ENCODE data around the gene MID1.

The MID1 gene

GRCh38 chrX:10567136-10567535, 53.2 kb downstream of the MID1 start:
- no peak for TF ChIP-seq CTCF (IDR thresholded peaks at IDR 0.05; ENCODE audit: low read depth, low read length)
- DNase-seq (ENCODE audit: extremely low read depth, low read depth) = no peak

GRCh38 chrX:10566716-10567097, 53.7 kb downstream of the MID1 start:
- DNase-seq (ENCODE audit: extremely low read depth, low read depth) = no peak
- TF ChIP-seq CTCF (IDR thresholded peaks at IDR 0.05; ENCODE audit: low read depth, low read length) = no peak

GRCh38 chrX:10564484-10564883, 55.9 kb downstream of the MID1 start:
- no peak for DNase-seq (ENCODE audit: extremely low read depth, low read depth)
- TF ChIP-seq CTCF (IDR thresholded peaks at IDR 0.05; ENCODE audit: low read depth, low read length) = no peak

- no peak for TF ChIP-seq CTCF (IDR thresholded peaks at IDR 0.05; ENCODE audit: low read depth, low read length)
- DNase-seq (ENCODE audit: extremely low read depth, low read depth) = no peak
Observed at GRCh38 chrX:10557166-10557565, 63.2 kb downstream of the MID1 start.

GRCh38 chrX:10556405-10556804, 64.0 kb downstream of the MID1 start:
- TF ChIP-seq CTCF (IDR thresholded peaks at IDR 0.05; ENCODE audit: low read depth, low read length) = no peak
- no peak for DNase-seq (ENCODE audit: extremely low read depth, low read depth)

GRCh38 chrX:10555846-10556245, 64.5 kb downstream of the MID1 start:
- TF ChIP-seq CTCF (IDR thresholded peaks at IDR 0.05; ENCODE audit: low read depth, low read length) = no peak
- no peak for DNase-seq (ENCODE audit: extremely low read depth, low read depth)

GRCh38 chrX:10554612-10555270, 65.6 kb downstream of the MID1 start:
- no peak for TF ChIP-seq CTCF (IDR thresholded peaks at IDR 0.05; ENCODE audit: low read depth, low read length)

More at GRCh38 chrX:10554612-10555270, 65.6 kb downstream of the MID1 start:
- DNase-seq (ENCODE audit: extremely low read depth, low read depth) = no peak

Measured in AG09319 (cell line).